ENCODE measurements around the gene SBK1. TPM values are rescaled to one million over a fixed set of nuclear protein-coding genes. Genes with fewer than 3 reads are reported as not detected.

Gene SBK1
- total RNA-seq, 4 donors from 2014 or later, result 1.3 to 2.7 (median 1.8) TPM

- intact Hi-C loops (cut with DNase I; ENCODE audit: low total_unique reads), result no loop called here
- TF ChIP-seq POLR2A (IDR thresholded peaks at IDR 0.05) (no peak), CTCF (IDR thresholded peaks at IDR 0.05) (no peak)
- no peak for DNase-seq (ENCODE audit: low spot score in 2 of 2)
- WGBS, 2 donors, result 55 to 56% methylated on average over 2 of the region's 2 CpGs
- no peak overlapping the region for H3K4me3 ChIP-seq (ENCODE audit: low read depth, poor library complexity, severe bottlenecking)
Measured at GRCh38 chr16:28297308-28297707, 5.0 kb downstream of the SBK1 start.

GRCh38 chr16:28297784-28298510 lies 5.6 kb downstream of the SBK1 start:
- DNase-seq (ENCODE audit: low spot score in 2 of 2), result no peak
- 56 to 58% methylated on average over 10 to 11 of the region's 11 CpGs for WGBS, 2 donors
- TF ChIP-seq POLR2A (IDR thresholded peaks at IDR 0.05), result no peak
- no peak for TF ChIP-seq CTCF (IDR thresholded peaks at IDR 0.05)
- intact Hi-C loops (cut with DNase I; ENCODE audit: low total_unique reads), result no loop called here
- H3K4me3 ChIP-seq (ENCODE audit: low read depth, poor library complexity, severe bottlenecking), result no peak overlapping the region

- no peak for DNase-seq (ENCODE audit: low spot score in 2 of 2)
- WGBS, 2 donors, result 81 to 89% methylated on average over 1 to 4 of the region's 4 CpGs
- no peak for TF ChIP-seq CTCF (IDR thresholded peaks at IDR 0.05)
- no peak for TF ChIP-seq POLR2A (IDR thresholded peaks at IDR 0.05)
- H3K4me3 ChIP-seq (ENCODE audit: low read depth, poor library complexity, severe bottlenecking), result no peak overlapping the region
- intact Hi-C loops (cut with DNase I; ENCODE audit: low total_unique reads), result no loop called here
Measured at GRCh38 chr16:28298511-28298878, 6.2 kb downstream of the SBK1 start.

GRCh38 chr16:28300327-28300726 lies 8.0 kb downstream of the SBK1 start:
- no peak for DNase-seq (ENCODE audit: low spot score in 2 of 2)
- TF ChIP-seq CTCF (IDR thresholded peaks at IDR 0.05), result no peak
- TF ChIP-seq POLR2A (IDR thresholded peaks at IDR 0.05), result no peak
- intact Hi-C loops (cut with DNase I; ENCODE audit: low total_unique reads), result no loop called here
- WGBS, 2 donors, result 96 to 98% methylated on average over 5 of the region's 5 CpGs
- H3K4me3 ChIP-seq (ENCODE audit: low read depth, poor library complexity, severe bottlenecking), result no peak overlapping the region

GRCh38 chr16:28301154-28301553 lies 8.8 kb downstream of the SBK1 start:
- no peak for DNase-seq (ENCODE audit: low spot score in 2 of 2)
- 54 to 69% methylated on average over 4 to 6 of the region's 6 CpGs for whole genome bisulfite sequencing, 2 donors
- TF ChIP-seq CTCF (IDR thresholded peaks at IDR 0.05) (no peak), POLR2A (IDR thresholded peaks at IDR 0.05) (no peak)

GRCh38 chr16:28301620-28302019 lies 9.3 kb downstream of the SBK1 start:
- 84 to 89% methylated on average over 2 of the region's 2 CpGs for WGBS, 2 donors
- H3K4me3 ChIP-seq (ENCODE audit: low read depth, poor library complexity, severe bottlenecking), result no peak overlapping the region
- intact Hi-C loops (cut with DNase I; ENCODE audit: low total_unique reads), result no loop called here
- no peak for DNase-seq (ENCODE audit: low spot score in 2 of 2)
- no peak for TF ChIP-seq POLR2A (IDR thresholded peaks at IDR 0.05)
- no peak for TF ChIP-seq CTCF (IDR thresholded peaks at IDR 0.05)

More at GRCh38 chr16:28301154-28301553, 8.8 kb downstream of the SBK1 start:
- H3K4me3 ChIP-seq (ENCODE audit: low read depth, poor library complexity, severe bottlenecking), result no peak overlapping the region
- intact Hi-C loops (cut with DNase I; ENCODE audit: low total_unique reads), result no loop called here

All from lower leg skin (tissue), 4 donors.